ENCODE results near the gene NECAB2. TPM values are rescaled to one million over a fixed set of nuclear protein-coding genes. Genes with fewer than 3 reads are reported as not detected.

NECAB2 gene
- polyA plus RNA-seq, 2 of the 4 experiments (the other 2 are of a cell fraction): 1.1 to 1.4 TPM

DNA sequence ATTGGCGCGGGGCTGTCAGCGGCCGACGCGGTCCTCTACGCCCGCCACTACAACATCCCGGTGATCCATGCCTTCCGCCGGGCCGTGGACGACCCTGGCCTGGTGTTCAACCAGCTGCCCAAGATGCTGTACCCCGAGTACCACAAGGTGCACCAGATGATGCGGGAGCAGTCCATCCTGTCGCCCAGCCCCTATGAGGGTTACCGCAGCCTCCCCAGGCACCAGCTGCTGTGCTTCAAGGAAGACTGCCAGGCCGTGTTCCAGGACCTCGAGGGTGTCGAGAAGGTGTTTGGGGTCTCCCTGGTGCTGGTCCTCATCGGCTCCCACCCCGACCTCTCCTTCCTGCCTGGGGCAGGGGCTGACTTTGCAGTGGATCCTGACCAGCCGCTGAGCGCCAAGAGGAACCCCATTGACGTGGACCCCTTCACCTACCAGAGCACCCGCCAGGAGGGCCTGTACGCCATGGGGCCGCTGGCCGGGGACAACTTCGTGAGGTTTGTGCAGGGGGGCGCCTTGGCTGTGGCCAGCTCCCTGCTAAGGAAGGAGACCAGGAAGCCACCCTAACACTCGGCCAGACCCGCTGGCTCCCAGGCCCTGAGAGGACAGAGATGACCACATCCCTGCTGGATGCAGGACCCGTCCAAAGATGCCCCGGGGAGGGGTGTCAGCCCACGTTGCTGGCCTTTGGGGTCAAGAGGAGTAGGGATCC, 2.4 kb upstream of the NECAB2 start:
- H3K4me1 ChIP-seq: no peaks in the 10 kb centered on the region
- TF ChIP-seq HDAC2 (IDR thresholded peaks at IDR 0.05): no peak
- TF ChIP-seq HOXB13 (CRISPR knock-in tag; IDR thresholded peaks at IDR 0.05; ENCODE audit: low read depth): no peak
- no peak for TF ChIP-seq ZFP36 (IDR thresholded peaks at IDR 0.05; ENCODE audit: borderline replicate concordance, partially characterized antibody)
- TF ChIP-seq POLR2A (IDR thresholded peaks at IDR 0.05; ENCODE audit: low read length): no peak
- no peak for TF ChIP-seq KDM1A (IDR thresholded peaks at IDR 0.05; ENCODE audit: low read depth)
- no peak for TF ChIP-seq MYC (IDR thresholded peaks at IDR 0.05; ENCODE audit: borderline replicate concordance, low read length)
- TF ChIP-seq, protein P1, sequence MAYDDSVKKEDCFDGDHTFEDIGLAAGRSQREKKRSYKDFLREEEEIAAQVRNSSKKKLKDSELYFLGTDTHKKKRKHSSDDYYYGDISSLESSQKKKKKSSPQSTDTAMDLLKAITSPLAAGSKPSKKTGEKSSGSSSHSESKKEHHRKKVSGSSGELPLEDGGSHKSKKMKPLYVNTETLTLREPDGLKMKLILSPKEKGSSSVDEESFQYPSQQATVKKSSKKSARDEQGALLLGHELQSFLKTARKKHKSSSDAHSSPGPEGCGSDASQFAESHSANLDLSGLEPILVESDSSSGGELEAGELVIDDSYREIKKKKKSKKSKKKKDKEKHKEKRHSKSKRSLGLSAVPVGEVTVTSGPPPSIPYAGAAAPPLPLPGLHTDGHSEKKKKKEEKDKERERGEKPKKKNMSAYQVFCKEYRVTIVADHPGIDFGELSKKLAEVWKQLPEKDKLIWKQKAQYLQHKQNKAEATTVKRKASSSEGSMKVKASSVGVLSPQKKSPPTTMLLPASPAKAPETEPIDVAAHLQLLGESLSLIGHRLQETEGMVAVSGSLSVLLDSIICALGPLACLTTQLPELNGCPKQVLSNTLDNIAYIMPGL (CRISPR knock-in tag; IDR thresholded peaks at IDR 0.05; ENCODE audit: borderline replicate concordance): no peak
- no peak for TF ChIP-seq MAZ (IDR thresholded peaks at IDR 0.05; ENCODE audit: borderline replicate concordance, low read depth, low read length)
- no peak for TF ChIP-seq CBX2 (IDR thresholded peaks at IDR 0.05; ENCODE audit: borderline replicate concordance, low read depth)
- TF ChIP-seq RNF2 (IDR thresholded peaks at IDR 0.05; ENCODE audit: borderline replicate concordance, low read depth): no peak
- TF ChIP-seq GATA3 (IDR thresholded peaks at IDR 0.05; ENCODE audit: borderline replicate concordance): no peak
- TF ChIP-seq CHD4 (IDR thresholded peaks at IDR 0.05; ENCODE audit: borderline replicate concordance): no peak
- TF ChIP-seq SMC3 (IDR thresholded peaks at IDR 0.05): no peak
- no peak for TF ChIP-seq ESRRA (IDR thresholded peaks at IDR 0.05; ENCODE audit: borderline replicate concordance, low read length)
- no peak for TF ChIP-seq ZNF302 (CRISPR knock-in tag; IDR thresholded peaks at IDR 0.05)
- no peak for TF ChIP-seq TP53 (CRISPR knock-in tag; IDR thresholded peaks at IDR 0.05)
- TF ChIP-seq POLR2AphosphoS2 (conservative IDR thresholded peaks at IDR 0.05; ENCODE audit: low read length): no peak
- CTCF ChIA-PET: interaction anchor here (0.6 to 16.1 kb wide), 10 partner anchors 9 to 221 kb away, joined by 3 to 414 read pairs (median 4); partner anchors contain the start of gene TAF1C

DNA sequence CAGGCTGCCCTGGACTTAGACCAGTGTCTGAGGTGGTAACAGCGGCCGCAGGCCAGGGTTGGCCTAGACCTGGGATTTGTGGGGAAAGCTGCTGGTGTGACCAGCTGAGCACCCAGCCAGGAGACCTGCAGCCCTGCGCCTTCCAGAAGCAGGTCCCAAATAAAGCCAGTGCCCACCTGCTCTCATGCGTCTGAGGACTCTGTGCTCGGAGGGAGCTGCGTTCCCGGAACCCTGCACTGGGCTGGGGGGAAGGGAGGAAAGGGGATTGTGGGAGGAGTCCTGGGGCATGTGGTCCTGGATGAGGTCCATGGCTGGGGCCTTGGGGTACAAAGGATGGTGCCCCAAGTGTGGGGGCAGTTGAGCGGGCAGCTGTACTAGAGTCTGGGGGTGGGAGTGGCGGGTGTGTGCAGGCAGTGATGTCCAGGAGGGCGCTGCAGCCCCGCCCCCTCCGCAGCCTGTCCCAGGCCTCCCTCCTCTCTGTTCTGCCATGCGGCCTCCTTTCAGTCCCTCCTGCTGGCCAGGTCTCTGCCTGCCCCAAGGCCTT, 1.8 kb upstream of the NECAB2 start:
- H3K4me3 ChIP-seq: no peak overlapping the region
- FAIRE-seq (no peak), ATAC-seq (peak; percentile 2 to 45; a peak in 3 of 6 replicates), DNase-seq (ENCODE audit: low read depth in 1 of 2, low spot score in 1 of 2) (no peak)
- no peaks in the 10 kb centered on the region for H3K9me3 ChIP-seq
- no peak overlapping the region for H3K4me2 ChIP-seq
- TF ChIP-seq, protein P2, sequence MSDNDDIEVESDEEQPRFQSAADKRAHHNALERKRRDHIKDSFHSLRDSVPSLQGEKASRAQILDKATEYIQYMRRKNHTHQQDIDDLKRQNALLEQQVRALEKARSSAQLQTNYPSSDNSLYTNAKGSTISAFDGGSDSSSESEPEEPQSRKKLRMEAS (IDR thresholded peaks at IDR 0.05): peak; percentile 35; the same call in 1 of the 2 replicates
- TF ChIP-seq, protein P3, sequence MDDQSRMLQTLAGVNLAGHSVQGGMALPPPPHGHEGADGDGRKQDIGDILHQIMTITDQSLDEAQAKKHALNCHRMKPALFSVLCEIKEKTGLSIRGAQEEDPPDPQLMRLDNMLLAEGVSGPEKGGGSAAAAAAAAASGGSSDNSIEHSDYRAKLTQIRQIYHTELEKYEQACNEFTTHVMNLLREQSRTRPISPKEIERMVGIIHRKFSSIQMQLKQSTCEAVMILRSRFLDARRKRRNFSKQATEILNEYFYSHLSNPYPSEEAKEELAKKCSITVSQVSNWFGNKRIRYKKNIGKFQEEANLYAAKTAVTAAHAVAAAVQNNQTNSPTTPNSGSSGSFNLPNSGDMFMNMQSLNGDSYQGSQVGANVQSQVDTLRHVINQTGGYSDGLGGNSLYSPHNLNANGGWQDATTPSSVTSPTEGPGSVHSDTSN (IDR thresholded peaks at IDR 0.05): 0 out of 2 replicates have a peak, but pooled peaks have one; percentile 3
- TF ChIP-seq POLR2A (IDR thresholded peaks at IDR 0.05; ENCODE audit: low read length) (no peak), JUN (IDR thresholded peaks at IDR 0.05) (peak in 1 of 2 experiments; percentile 12; a peak in 2 of 5 replicates)
- CTCF ChIA-PET: interaction anchor here (0.6 to 16.1 kb wide), 8 partner anchors 9 to 221 kb away, joined by 3 to 414 read pairs (median 4); partner anchors contain the start of gene TAF1C
- no peaks in the 10 kb centered on the region for H3K4me1 ChIP-seq
- POLR2A ChIA-PET: no interaction called here
- no peak overlapping the region for H3K27ac ChIP-seq
- WGBS (ENCODE audit: missing lambda C conversion rate): 91% methylated on average over 13 of the region's 13 CpGs

More for the DNA sequence above, 2.4 kb upstream of the NECAB2 start:
- ATAC-seq (peak in 1 of 2 experiments; percentile 13; a peak in 3 of 6 replicates), FAIRE-seq (no peak), DNase-seq (ENCODE audit: low read depth in 1 of 2, low spot score in 1 of 2) (no peak)
- H3K4me3 ChIP-seq: no peak overlapping the region
- no peaks in the 10 kb centered on the region for H3K9me3 ChIP-seq
- POLR2A ChIA-PET: no interaction called here
- H3K4me2 ChIP-seq: no peak overlapping the region
- WGBS (ENCODE audit: missing lambda C conversion rate): 95% methylated on average over 27 of the region's 36 CpGs
- H3K27ac ChIP-seq: no peak overlapping the region

All from A549 (cell line).